Measurements from ENCODE around the gene HLCS. TPM values are rescaled to one million over a fixed set of nuclear protein-coding genes. Genes with fewer than 3 reads are reported as not detected.

The HLCS gene
- total RNA-seq, 6 experiments from 2014 or later: 20.3 to 24.5 (median 22.2) TPM

DNA sequence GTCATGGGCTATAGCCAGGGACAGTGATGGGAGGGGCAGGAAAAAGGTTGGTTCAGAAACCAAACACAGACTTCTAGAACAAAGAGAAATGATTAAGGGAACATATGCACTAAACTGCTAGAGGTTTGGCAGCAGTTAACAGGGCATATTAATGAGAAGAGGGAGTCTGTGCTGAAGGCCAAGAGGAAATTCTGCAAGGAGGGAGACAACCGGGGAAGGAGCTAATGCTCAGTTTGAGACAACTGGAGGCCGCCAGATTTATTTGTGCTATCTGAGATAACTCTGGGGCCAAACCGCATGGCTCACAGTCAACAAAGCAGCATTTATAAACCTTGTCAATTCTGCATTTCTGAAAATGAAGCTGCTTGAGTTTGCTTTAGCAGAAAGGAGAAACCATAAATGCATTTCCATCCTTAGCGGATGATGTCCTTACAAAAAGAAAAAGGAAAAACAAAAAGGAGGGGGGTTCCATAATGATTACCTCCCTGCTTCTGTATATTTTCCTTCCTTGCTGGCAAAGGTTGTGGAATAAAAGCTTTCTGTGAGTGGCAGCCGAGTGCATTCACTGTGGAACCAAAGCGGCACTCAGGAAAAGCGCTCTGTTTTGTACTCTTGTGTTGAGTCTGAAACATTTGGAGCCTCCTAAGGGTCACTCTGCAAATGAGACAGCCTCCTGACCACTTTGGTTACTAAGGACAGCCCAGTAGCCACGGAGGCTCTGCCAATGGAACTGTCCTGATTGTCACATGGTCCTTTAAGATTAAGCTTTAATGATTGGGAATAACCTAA lies 197.2 kb downstream of the HLCS start:
- Mint-ChIP-seq H3K4me3 (no peak overlapping the region), H3K27me3 (ENCODE audit: insufficient read depth) (no peaks in the 10 kb centered on the region), H3K27ac (no peak overlapping the region), H3K36me3 (ENCODE audit: low read depth) (peaks cover 6% of the 10 kb centered on the region; the same call in 1 of the 2 replicates), H3K9me3 (no peaks in the 10 kb centered on the region), H3K4me1 (ENCODE audit: low read depth) (peaks cover 11% of the 10 kb centered on the region)
- TF ChIP-seq, protein P1, sequence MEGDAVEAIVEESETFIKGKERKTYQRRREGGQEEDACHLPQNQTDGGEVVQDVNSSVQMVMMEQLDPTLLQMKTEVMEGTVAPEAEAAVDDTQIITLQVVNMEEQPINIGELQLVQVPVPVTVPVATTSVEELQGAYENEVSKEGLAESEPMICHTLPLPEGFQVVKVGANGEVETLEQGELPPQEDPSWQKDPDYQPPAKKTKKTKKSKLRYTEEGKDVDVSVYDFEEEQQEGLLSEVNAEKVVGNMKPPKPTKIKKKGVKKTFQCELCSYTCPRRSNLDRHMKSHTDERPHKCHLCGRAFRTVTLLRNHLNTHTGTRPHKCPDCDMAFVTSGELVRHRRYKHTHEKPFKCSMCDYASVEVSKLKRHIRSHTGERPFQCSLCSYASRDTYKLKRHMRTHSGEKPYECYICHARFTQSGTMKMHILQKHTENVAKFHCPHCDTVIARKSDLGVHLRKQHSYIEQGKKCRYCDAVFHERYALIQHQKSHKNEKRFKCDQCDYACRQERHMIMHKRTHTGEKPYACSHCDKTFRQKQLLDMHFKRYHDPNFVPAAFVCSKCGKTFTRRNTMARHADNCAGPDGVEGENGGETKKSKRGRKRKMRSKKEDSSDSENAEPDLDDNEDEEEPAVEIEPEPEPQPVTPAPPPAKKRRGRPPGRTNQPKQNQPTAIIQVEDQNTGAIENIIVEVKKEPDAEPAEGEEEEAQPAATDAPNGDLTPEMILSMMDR (IDR thresholded peaks at IDR 0.05): no peak
- no peak for DNase-seq

DNA sequence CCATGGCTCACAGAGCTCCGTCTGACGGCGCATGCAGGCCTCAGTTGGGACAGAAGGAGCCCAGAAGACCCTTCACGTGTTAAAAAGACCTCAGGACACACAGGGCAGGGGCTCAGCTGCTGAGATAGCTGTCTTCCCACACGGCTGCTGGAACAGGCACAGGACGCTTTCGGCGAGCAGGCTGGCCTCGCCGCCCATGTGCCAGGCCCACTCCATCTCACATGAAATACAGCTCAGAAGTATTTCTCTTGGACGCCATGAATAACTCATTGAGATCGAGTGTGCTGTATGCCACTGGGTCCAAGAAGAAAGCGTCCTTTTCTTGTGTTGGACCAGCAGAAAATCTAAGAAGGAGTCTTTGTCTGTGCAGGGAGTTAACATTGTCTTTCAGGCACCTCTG lies 198.0 kb downstream of the HLCS start:
- peaks cover 9% of the 10 kb centered on the region for H3K4me1 Mint-ChIP-seq (ENCODE audit: low read depth)
- peaks cover 6% of the 10 kb centered on the region; the same call in 1 of the 2 replicates for H3K36me3 Mint-ChIP-seq (ENCODE audit: low read depth)
- DNase-seq: no peak
- TF ChIP-seq, protein P1 (IDR thresholded peaks at IDR 0.05): no peak
- no peaks in the 10 kb centered on the region for H3K9me3 Mint-ChIP-seq
- no peak overlapping the region for H3K4me3 Mint-ChIP-seq
- no peaks in the 10 kb centered on the region for H3K27me3 Mint-ChIP-seq (ENCODE audit: insufficient read depth)
- no peak overlapping the region for H3K27ac Mint-ChIP-seq

DNA sequence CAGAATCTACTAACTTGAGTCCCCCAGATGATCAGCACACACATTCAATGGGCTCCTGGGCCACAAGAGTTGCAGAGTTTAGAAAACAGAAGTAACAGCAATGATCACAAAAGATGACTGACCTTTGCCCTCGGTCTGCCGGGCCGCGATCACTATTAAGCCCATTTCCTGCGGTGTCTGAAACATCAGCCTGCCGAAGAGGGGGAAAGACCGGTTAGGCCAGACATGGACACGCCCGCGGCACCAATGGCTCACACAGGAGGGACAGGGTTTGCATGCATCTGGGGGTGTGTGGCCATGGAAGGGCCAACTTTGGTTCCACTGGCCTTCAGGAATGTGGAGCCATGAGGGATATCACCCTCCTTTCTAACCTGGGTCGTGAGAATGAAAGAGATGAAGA lies 199.4 kb downstream of the HLCS start:
- Mint-ChIP-seq H3K4me1 (ENCODE audit: low read depth) (no peaks in the 10 kb centered on the region; the same call in 1 of the 2 replicates), H3K9me3 (no peaks in the 10 kb centered on the region), H3K4me3 (no peak overlapping the region), H3K36me3 (ENCODE audit: low read depth) (peaks cover 6% of the 10 kb centered on the region; the same call in 1 of the 2 replicates), H3K27me3 (ENCODE audit: insufficient read depth) (no peaks in the 10 kb centered on the region), H3K27ac (no peak overlapping the region)
- TF ChIP-seq, protein P1 (IDR thresholded peaks at IDR 0.05): no peak
- DNase-seq: no peak

DNA sequence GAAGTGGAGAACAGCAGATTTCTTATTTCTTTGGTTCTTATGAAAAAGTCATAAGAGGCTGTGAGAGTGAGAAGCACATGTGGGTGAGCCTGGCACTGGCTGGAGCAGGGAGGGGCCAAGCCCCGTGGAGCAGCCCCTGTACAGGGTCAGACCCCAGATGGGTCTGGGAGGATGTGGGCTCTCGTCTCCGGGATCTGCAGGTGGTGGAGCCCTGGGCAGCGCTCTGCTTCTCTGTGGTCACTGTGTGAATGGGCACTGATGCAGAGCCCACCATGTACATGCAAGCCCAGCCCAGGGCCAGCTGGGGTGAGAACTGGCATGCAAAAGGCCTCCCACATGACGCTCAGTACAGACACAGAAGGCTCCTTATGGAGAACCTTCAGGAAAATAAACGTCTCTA lies 200.0 kb downstream of the HLCS start:
- no peak overlapping the region for H3K27ac Mint-ChIP-seq
- no peaks in the 10 kb centered on the region for H3K9me3 Mint-ChIP-seq
- H3K4me3 Mint-ChIP-seq: no peak overlapping the region
- no peaks in the 10 kb centered on the region; the same call in 1 of the 2 replicates for H3K4me1 Mint-ChIP-seq (ENCODE audit: low read depth)
- peaks cover 3% of the 10 kb centered on the region; the same call in 1 of the 2 replicates for H3K27me3 Mint-ChIP-seq (ENCODE audit: insufficient read depth)
- peaks cover 6% of the 10 kb centered on the region; the same call in 1 of the 2 replicates for H3K36me3 Mint-ChIP-seq (ENCODE audit: low read depth)
- TF ChIP-seq, protein P1 (IDR thresholded peaks at IDR 0.05): no peak
- DNase-seq: no peak

DNA sequence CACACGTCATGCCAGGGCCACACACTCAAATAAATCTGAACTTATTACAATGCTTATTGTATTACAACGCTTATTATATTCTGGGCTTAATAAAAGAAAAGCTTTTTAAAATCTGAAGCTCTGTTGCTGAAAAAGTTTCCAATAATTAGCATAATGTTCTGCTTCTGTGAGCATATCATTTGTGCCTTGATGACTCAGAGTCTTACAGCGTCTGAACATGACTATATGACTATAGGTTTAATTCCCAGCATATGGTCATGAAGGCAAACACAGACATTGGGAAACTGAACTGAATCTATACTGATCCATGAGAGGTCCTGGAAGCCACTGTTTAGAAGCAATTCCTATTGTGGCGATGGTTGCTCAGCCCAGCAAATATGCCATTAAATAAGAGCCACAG lies 201.2 kb downstream of the HLCS start:
- no peak overlapping the region for H3K4me3 Mint-ChIP-seq
- no peaks in the 10 kb centered on the region for H3K9me3 Mint-ChIP-seq
- no peak for DNase-seq
- peaks cover 6% of the 10 kb centered on the region; the same call in 1 of the 2 replicates for H3K36me3 Mint-ChIP-seq (ENCODE audit: low read depth)
- peaks cover 3% of the 10 kb centered on the region; the same call in 1 of the 2 replicates for H3K27me3 Mint-ChIP-seq (ENCODE audit: insufficient read depth)
- no peak overlapping the region for H3K27ac Mint-ChIP-seq
- H3K4me1 Mint-ChIP-seq (ENCODE audit: low read depth): no peaks in the 10 kb centered on the region; the same call in 1 of the 2 replicates
- TF ChIP-seq, protein P1 (IDR thresholded peaks at IDR 0.05): no peak

Measured in HFFc6 (cell line).